Measurements from ENCODE around the gene MASP2.

GRCh38 chr1:11044086-11044848 lies 2.8 kb downstream of the MASP2 start:
- TF ChIP-seq CTCF (IDR thresholded peaks at IDR 0.05; ENCODE audit: low read depth, low read length) (no peak), POLR2A (IDR thresholded peaks at IDR 0.05; ENCODE audit: extremely low read depth, insufficient read length) (no peak)
